ENCODE data around the gene TWIST2.

DNA sequence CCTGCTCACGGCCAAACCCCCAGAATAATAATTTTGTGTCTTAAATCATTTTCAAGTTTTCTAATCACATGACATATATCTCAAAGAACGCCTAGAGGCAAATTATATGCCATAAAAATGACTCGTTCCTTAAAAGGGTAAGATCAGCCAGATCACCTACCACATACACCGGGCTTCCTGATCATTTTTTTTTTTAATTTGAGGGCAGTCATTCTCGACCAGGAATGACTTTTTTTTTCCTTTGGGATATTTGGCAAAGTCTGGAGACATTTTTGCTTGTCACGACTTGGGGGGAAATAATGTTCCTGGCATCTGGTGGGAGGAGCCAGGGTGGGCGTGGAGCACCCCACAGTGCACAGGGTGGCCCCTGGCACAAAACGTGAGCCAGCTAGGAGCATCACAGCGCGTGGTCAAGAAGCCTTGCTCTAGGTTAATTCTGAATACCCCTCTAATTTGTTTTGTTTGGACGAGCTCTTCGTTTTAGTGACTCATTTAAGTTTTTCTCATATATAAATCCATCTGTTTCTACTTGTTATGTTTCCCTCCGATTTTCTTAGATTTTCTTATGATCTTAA, 94.9 kb downstream of the TWIST2 start:
- TF ChIP-seq POLR2A (conservative IDR thresholded peaks at IDR 0.05) (no peak), RBM25 (IDR thresholded peaks at IDR 0.05; ENCODE audit: low read depth, low read length, severe bottlenecking) (no peak), MAFK (IDR thresholded peaks at IDR 0.05; ENCODE audit: low read length) (no peak), ELF4 (CRISPR knock-in tag; IDR thresholded peaks at IDR 0.05) (no peak), POLR2AphosphoS2 (IDR thresholded peaks at IDR 0.05; ENCODE audit: low read length) (no peak), ETV5 (CRISPR knock-in tag; IDR thresholded peaks at IDR 0.05; ENCODE audit: low read depth) (no peak)
- TF ChIP-seq, protein P1, sequence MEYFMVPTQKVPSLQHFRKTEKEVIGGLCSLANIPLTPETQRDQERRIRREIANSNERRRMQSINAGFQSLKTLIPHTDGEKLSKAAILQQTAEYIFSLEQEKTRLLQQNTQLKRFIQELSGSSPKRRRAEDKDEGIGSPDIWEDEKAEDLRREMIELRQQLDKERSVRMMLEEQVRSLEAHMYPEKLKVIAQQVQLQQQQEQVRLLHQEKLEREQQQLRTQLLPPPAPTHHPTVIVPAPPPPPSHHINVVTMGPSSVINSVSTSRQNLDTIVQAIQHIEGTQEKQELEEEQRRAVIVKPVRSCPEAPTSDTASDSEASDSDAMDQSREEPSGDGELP (CRISPR knock-in tag; IDR thresholded peaks at IDR 0.05; ENCODE audit: borderline replicate concordance) = no peak
- TF ChIP-seq, protein P2, sequence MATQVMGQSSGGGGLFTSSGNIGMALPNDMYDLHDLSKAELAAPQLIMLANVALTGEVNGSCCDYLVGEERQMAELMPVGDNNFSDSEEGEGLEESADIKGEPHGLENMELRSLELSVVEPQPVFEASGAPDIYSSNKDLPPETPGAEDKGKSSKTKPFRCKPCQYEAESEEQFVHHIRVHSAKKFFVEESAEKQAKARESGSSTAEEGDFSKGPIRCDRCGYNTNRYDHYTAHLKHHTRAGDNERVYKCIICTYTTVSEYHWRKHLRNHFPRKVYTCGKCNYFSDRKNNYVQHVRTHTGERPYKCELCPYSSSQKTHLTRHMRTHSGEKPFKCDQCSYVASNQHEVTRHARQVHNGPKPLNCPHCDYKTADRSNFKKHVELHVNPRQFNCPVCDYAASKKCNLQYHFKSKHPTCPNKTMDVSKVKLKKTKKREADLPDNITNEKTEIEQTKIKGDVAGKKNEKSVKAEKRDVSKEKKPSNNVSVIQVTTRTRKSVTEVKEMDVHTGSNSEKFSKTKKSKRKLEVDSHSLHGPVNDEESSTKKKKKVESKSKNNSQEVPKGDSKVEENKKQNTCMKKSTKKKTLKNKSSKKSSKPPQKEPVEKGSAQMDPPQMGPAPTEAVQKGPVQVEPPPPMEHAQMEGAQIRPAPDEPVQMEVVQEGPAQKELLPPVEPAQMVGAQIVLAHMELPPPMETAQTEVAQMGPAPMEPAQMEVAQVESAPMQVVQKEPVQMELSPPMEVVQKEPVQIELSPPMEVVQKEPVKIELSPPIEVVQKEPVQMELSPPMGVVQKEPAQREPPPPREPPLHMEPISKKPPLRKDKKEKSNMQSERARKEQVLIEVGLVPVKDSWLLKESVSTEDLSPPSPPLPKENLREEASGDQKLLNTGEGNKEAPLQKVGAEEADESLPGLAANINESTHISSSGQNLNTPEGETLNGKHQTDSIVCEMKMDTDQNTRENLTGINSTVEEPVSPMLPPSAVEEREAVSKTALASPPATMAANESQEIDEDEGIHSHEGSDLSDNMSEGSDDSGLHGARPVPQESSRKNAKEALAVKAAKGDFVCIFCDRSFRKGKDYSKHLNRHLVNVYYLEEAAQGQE (IDR thresholded peaks at IDR 0.05; ENCODE audit: borderline replicate concordance) = no peak
- TF ChIP-seq, protein P2 (CRISPR knock-in tag; IDR thresholded peaks at IDR 0.05; ENCODE audit: low read depth) = no peak

Measured in K562 (cell line).